ENCODE data around the gene RPP25L. TPM values are rescaled to one million over a fixed set of nuclear protein-coding genes. Genes with fewer than 3 reads are reported as not detected.

The RPP25L gene
- total and polyA plus RNA-seq, 2 of the 4 experiments (the other 2 are of a cell fraction): 20.4 to 26.3 TPM

DNA sequence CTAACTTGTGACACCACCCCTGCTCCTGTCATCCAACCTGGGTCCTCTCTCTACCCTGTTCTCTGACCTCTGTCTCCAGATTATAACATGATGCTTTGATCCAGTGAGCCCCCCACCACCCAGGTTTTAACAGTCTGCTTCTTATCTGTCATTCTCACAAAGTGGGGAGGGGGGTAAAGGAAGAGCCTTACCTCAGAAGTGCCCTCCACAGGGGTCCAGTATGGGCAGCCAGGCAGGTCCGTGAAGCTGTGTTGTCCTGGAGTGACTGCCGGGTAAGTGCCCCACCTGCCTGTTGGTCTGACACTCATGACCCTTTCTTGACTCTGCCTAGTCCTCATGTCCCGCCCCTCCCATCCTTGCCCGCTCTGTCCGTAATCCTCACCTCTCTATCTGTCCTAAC lies 43.5 kb upstream of the RPP25L start:
- intact Hi-C loops (cut with micrococcal nuclease): no loop called here
- no peak overlapping the region for H2BK120ac ChIP-seq (ENCODE audit: low read depth, low read length)
- DNase-seq: no peak
- no peak overlapping the region for H3K56ac ChIP-seq (ENCODE audit: extremely low read depth, insufficient read depth, low read length)
- WGBS, 2 experiments (ENCODE audit: extremely low coverage in 2 of 2, insufficient read length in 1 of 2): 87% methylated on average over 3 of the region's 5 CpGs; no CpG with 5 or more reads in 1 of the 2 experiments
- no peak overlapping the region for H4K5ac ChIP-seq (ENCODE audit: low read depth, low read length)
- peaks cover 0 to 29% of the 10 kb centered on the region in 2 experiments; a peak in 2 of 4 replicates for H3K79me1 ChIP-seq (ENCODE audit: low read depth in 1 of 2, low read length in 2 of 2)
- H2BK5ac ChIP-seq (ENCODE audit: low read depth, low read length, poor library complexity, severe bottlenecking): no peak overlapping the region
- ChIA-PET POLR2A (ENCODE audit: unreplicated experiment) (no interaction called here), CTCF (no interaction called here)
- H3K27ac ChIP-seq (ENCODE audit: insufficient read depth, low read length): no peak overlapping the region
- no peak overlapping the region for H2AFZ ChIP-seq (replicated peaks; ENCODE audit: low read length, poor library complexity)
- H3K23ac ChIP-seq (ENCODE audit: low read depth, low read length): no peak overlapping the region
- H2BK15ac ChIP-seq (ENCODE audit: low read depth, low read length): no peak overlapping the region
- H3K14ac ChIP-seq (replicated peaks; ENCODE audit: low read depth, low read length): no peak overlapping the region
- H3K9ac ChIP-seq (ENCODE audit: low read depth, low read length): no peak overlapping the region
- H2AK9ac ChIP-seq (replicated peaks; ENCODE audit: low read depth, low read length, poor library complexity): no peak overlapping the region
- no TSS peak for BruUV-seq (replicated peaks)
- H4K8ac ChIP-seq (ENCODE audit: low read depth in 2 of 2, low read length in 2 of 2): no peak overlapping the region
- H3K27me3 ChIP-seq (ENCODE audit: control insufficient read depth, insufficient read depth, low read length): no peaks in the 10 kb centered on the region
- H3K36me3 ChIP-seq (ENCODE audit: control insufficient read depth, insufficient read depth, low read length): peaks cover 4% of the 10 kb centered on the region; the same call in 1 of the 2 replicates
- no peak overlapping the region for H4K91ac ChIP-seq (ENCODE audit: insufficient read depth, low read depth, low read length)
- dilution Hi-C loops (cut with HindIII; ENCODE audit: low sequenced_read_pairs, unreplicated experiment): no loop called here
- no peaks in the 10 kb centered on the region for H3K9me3 ChIP-seq (ENCODE audit: control insufficient read depth, insufficient read depth, low read length)
- no peak overlapping the region for H2AK5ac ChIP-seq (ENCODE audit: low read depth, low read length)
- no peak overlapping the region for H3K4ac ChIP-seq (ENCODE audit: low read depth, low read length)
- H3K9me1 ChIP-seq (ENCODE audit: insufficient read depth, low read length): peaks cover 30% of the 10 kb centered on the region
- H3K18ac ChIP-seq (ENCODE audit: low read depth, low read length): no peak overlapping the region
- ATAC-seq (ENCODE audit: low read depth): no peak
- peaks cover 35% of the 10 kb centered on the region for H3K4me1 ChIP-seq (ENCODE audit: control insufficient read depth, insufficient read depth, low read length)
- H2BK20ac ChIP-seq (ENCODE audit: low read depth, low read length): no peak overlapping the region
- TF ChIP-seq RCOR1 (IDR thresholded peaks at IDR 0.05; ENCODE audit: insufficient replicate concordance, low read length) (no peak), MAZ (IDR thresholded peaks at IDR 0.05; ENCODE audit: borderline replicate concordance, low read depth, low read length) (no peak), RFX5 (IDR thresholded peaks at IDR 0.05; ENCODE audit: low read depth, low read length) (no peak), BHLHE40 (IDR thresholded peaks at IDR 0.05; ENCODE audit: low read depth, low read length) (no peak), CEBPB (IDR thresholded peaks at IDR 0.05; ENCODE audit: low read depth, low read length) (no peak), USF2 (IDR thresholded peaks at IDR 0.05; ENCODE audit: low read depth, low read length) (no peak), MAFK (IDR thresholded peaks at IDR 0.05; ENCODE audit: low read depth, low read length) (no peak), RAD21 (IDR thresholded peaks at IDR 0.05; ENCODE audit: low read length) (no peak)
- TF ChIP-seq, protein P1, sequence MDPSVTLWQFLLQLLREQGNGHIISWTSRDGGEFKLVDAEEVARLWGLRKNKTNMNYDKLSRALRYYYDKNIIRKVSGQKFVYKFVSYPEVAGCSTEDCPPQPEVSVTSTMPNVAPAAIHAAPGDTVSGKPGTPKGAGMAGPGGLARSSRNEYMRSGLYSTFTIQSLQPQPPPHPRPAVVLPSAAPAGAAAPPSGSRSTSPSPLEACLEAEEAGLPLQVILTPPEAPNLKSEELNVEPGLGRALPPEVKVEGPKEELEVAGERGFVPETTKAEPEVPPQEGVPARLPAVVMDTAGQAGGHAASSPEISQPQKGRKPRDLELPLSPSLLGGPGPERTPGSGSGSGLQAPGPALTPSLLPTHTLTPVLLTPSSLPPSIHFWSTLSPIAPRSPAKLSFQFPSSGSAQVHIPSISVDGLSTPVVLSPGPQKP (IDR thresholded peaks at IDR 0.05; ENCODE audit: borderline replicate concordance, low read depth, low read length): no peak
- TF ChIP-seq, protein P2, sequence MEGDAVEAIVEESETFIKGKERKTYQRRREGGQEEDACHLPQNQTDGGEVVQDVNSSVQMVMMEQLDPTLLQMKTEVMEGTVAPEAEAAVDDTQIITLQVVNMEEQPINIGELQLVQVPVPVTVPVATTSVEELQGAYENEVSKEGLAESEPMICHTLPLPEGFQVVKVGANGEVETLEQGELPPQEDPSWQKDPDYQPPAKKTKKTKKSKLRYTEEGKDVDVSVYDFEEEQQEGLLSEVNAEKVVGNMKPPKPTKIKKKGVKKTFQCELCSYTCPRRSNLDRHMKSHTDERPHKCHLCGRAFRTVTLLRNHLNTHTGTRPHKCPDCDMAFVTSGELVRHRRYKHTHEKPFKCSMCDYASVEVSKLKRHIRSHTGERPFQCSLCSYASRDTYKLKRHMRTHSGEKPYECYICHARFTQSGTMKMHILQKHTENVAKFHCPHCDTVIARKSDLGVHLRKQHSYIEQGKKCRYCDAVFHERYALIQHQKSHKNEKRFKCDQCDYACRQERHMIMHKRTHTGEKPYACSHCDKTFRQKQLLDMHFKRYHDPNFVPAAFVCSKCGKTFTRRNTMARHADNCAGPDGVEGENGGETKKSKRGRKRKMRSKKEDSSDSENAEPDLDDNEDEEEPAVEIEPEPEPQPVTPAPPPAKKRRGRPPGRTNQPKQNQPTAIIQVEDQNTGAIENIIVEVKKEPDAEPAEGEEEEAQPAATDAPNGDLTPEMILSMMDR (conservative IDR thresholded peaks at IDR 0.05; ENCODE audit: low read depth, low read length): no peak
- H3K4me2 ChIP-seq (ENCODE audit: low read depth, low read length): no peak overlapping the region
- in situ Hi-C loops (cut with MboI; ENCODE audit: low sequenced_read_pairs): no loop called here
- H4K20me1 ChIP-seq (ENCODE audit: insufficient read depth, low read length): no peaks in the 10 kb centered on the region
- no peak overlapping the region for H3K4me3 ChIP-seq (ENCODE audit: insufficient read depth, low read depth, low read length)

All from IMR-90 (cell line).